Measurements from ENCODE around the gene ACSS1. TPM values are rescaled to one million over a fixed set of nuclear protein-coding genes. Genes with fewer than 3 reads are reported as not detected.
A peak's percentile ranks its signal among the peaks of the same experiment; 100 is the strongest.

Gene ACSS1
- total RNA-seq, 1 experiment from 2014 or later, result 0.61 TPM

DNA sequence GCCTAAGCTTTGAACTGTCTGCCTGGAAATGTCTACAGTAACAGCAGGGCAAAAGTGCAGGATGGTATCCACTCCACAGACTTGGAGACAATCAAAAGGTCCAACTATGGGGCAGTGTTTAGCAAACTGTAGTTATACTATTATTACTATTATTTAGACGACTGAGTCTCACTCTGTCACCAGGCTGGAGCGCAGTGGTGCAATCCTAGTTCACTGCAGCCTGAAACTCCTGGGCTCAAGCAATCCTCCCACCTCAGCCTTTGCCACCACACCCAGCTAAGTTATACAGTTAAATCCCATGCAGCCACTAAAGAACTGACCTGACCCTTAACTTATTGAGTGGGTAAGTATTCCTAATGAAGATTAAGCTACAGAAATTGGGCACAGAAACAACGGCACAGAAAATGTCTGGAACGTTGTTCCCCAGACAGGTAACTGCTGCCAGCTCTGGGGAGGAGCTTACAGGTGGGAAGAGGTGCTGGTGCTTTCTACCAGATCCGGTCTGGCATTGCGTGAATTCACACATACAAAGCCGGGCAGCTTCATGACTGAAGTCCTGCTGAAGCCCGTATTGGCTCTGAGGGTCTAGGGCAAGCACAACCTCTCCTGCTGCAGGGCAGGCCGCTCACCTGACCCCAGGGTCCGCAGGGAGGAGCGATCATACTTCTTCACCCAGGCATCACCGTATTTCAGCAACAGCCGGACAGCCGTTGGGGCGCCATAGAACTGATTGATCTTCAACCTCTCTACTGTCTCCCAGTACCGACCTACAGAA, 38.4 kb downstream of the ACSS1 start:
- Histone ChIP-seq H2BK120ac (ENCODE audit: low read depth, low read length, poor library complexity, severe bottlenecking) (no peak overlapping the region), H2AK5ac (ENCODE audit: insufficient read length, low read length) (no peak overlapping the region), H3K4me1 (ENCODE audit: insufficient read depth, low read length) (no peaks in the 10 kb centered on the region; the same call in 1 of the 2 replicates), H3K56ac (ENCODE audit: insufficient read length, low read depth, low read length) (no peak overlapping the region), H3T11ph (ENCODE audit: low read length) (no peak overlapping the region), H4K20me1 (ENCODE audit: control insufficient read depth, insufficient read depth, insufficient read length) (no peaks in the 10 kb centered on the region), H3K23me2 (ENCODE audit: insufficient read length, low read depth, low read length, poor library complexity, severe bottlenecking) (no peaks in the 10 kb centered on the region), H2BK12ac (ENCODE audit: insufficient read length, low read depth, low read length) (no peak overlapping the region), H2BK15ac (ENCODE audit: low read depth, low read length) (no peak overlapping the region), H3K79me2 (ENCODE audit: insufficient read depth, low read length) (no peaks in the 10 kb centered on the region), H3K79me1 (ENCODE audit: insufficient read depth, low read depth, low read length, poor library complexity, severe bottlenecking) (no peaks in the 10 kb centered on the region), H3K4me2 (ENCODE audit: insufficient read depth, insufficient read length, low read length) (no peak overlapping the region), H3K27ac (ENCODE audit: insufficient read length, low read depth, low read length) (no peak overlapping the region), H3K9ac (ENCODE audit: extremely low read depth, insufficient read length, low read length) (no peak overlapping the region), H3K18ac (ENCODE audit: insufficient read length, low read depth, low read length) (no peak overlapping the region), H3K23ac (ENCODE audit: insufficient read length, low read depth, low read length) (no peak overlapping the region), H3K4ac (ENCODE audit: low read depth, low read length) (no peak overlapping the region), H4K91ac (ENCODE audit: insufficient read length, low read depth, low read length) (no peak overlapping the region), H4K8ac (replicated peaks; ENCODE audit: insufficient read length, low read depth, low read length) (no peak overlapping the region), H3K27me3 (ENCODE audit: insufficient read depth, low read length) (no peaks in the 10 kb centered on the region), H2BK5ac (ENCODE audit: insufficient read length, low read length) (no peak overlapping the region), H2BK20ac (ENCODE audit: low read depth, low read length, poor library complexity, severe bottlenecking) (no peak overlapping the region), H3K9me3 (ENCODE audit: control insufficient read depth, low read depth, low read length) (no peaks in the 10 kb centered on the region), H4K5ac (ENCODE audit: insufficient read length, low read depth, low read length) (no peak overlapping the region), H3K14ac (ENCODE audit: insufficient read depth, low read length) (peak overlapping the region; percentile 53; the same call in 1 of the 2 replicates), H2AFZ (ENCODE audit: low read length) (no peak overlapping the region)
- H3K27ac Mint-ChIP-seq, result no peak overlapping the region; a peak in 1 of 7 replicates
- peaks cover 11% of the 10 kb centered on the region for H3K27me3 Mint-ChIP-seq (ENCODE audit: low read depth)
- H3K4me3 Mint-ChIP-seq, result no peak overlapping the region
- no CpG with 5 or more reads among the region's 16 CpGs for WGBS (ENCODE audit: extremely low coverage, insufficient read length, low lambda C conversion rate)
- TF ChIP-seq, protein P1, sequence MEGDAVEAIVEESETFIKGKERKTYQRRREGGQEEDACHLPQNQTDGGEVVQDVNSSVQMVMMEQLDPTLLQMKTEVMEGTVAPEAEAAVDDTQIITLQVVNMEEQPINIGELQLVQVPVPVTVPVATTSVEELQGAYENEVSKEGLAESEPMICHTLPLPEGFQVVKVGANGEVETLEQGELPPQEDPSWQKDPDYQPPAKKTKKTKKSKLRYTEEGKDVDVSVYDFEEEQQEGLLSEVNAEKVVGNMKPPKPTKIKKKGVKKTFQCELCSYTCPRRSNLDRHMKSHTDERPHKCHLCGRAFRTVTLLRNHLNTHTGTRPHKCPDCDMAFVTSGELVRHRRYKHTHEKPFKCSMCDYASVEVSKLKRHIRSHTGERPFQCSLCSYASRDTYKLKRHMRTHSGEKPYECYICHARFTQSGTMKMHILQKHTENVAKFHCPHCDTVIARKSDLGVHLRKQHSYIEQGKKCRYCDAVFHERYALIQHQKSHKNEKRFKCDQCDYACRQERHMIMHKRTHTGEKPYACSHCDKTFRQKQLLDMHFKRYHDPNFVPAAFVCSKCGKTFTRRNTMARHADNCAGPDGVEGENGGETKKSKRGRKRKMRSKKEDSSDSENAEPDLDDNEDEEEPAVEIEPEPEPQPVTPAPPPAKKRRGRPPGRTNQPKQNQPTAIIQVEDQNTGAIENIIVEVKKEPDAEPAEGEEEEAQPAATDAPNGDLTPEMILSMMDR (conservative IDR thresholded peaks at IDR 0.05), result no peak
- H3K36me3 Mint-ChIP-seq (ENCODE audit: insufficient read depth in 1 of 3, low read depth in 3 of 3), result no peaks in the 10 kb centered on the region
- H3K4me1 Mint-ChIP-seq, result peaks cover 20 to 23% of the 10 kb centered on the region in 2 experiments
- DNase-seq, result no peak
- H3K9me3 Mint-ChIP-seq, result no peaks in the 10 kb centered on the region

Measured in H9 (cell line).